Smooth muscle cell (in vitro differentiated cells): ENCODE results near the gene TEAD1. TPM values are rescaled to one million over a fixed set of nuclear protein-coding genes. Genes with fewer than 3 reads are reported as not detected.

Experiments used
- DNase-seq: peaks from one replicate; lab custom pipeline; 2025; ENCODE audit not compliant: unreplicated experiment; lab: John Stamatoyannopoulos, UW
- H2AFZ ChIP-seq: fragments of 200-600 bp; sonication (generic); 2 replicates; pipeline ENCODE4 v1.6.0; 2016; ENCODE audit warnings: antibody characterized with exemption, low read depth, mild to moderate bottlenecking
- H3F3A ChIP-seq: fragments of 200-600 bp; sonication (generic); 2 replicates; pipeline ENCODE4 v1.6.0; 2017; ENCODE audit warnings: antibody characterized with exemption, low read depth
- H3K27ac ChIP-seq: fragments of 200-600 bp; sonication (generic); 2 replicates; pipeline ENCODE4 v1.5.1; 2016; ENCODE audit warnings: low read depth, mild to moderate bottlenecking
- H3K27me3 ChIP-seq: fragments of 200-600 bp; sonication (generic); 2 replicates; pipeline ENCODE4 v1.6.1; 2016; ENCODE audit warnings: low read depth, mild to moderate bottlenecking
- H3K36me3 ChIP-seq: fragments of 200-600 bp; sonication (generic); 2 replicates; pipeline ENCODE4 v1.5.1; 2016; ENCODE audit warnings: low read depth
- H3K4me1 ChIP-seq: fragments of 200-600 bp; sonication (generic); 2 replicates; pipeline ENCODE4 v1.5.1; 2016; ENCODE audit warnings: low read depth
- H3K4me2 ChIP-seq: fragments of 200-600 bp; sonication (generic); 2 replicates; pipeline ENCODE4 v1.6.0; 2016; ENCODE audit warnings: mild to moderate bottlenecking
- H3K4me3 ChIP-seq: fragments of 200-600 bp; sonication (generic); 2 replicates; pipeline ENCODE4 v1.5.1; 2016; ENCODE audit warnings: mild to moderate bottlenecking
- H3K79me2 ChIP-seq: fragments of 200-600 bp; sonication (generic); 2 replicates; pipeline ENCODE4 v1.6.0; 2016; ENCODE audit warnings: low read depth, mild to moderate bottlenecking
- H3K9ac ChIP-seq: fragments of 200-600 bp; sonication (generic); 2 replicates; pipeline ENCODE4 v1.6.0; 2016; ENCODE audit warnings: low read depth
- H3K9me3 ChIP-seq: fragments of 200-600 bp; sonication (generic); replicated peaks from 2 replicates; pipeline ENCODE4 v1.5.1; 2016; ENCODE audit warnings: low read depth
- H4K20me1 ChIP-seq: fragments of 200-600 bp; sonication (generic); 2 replicates; pipeline ENCODE4 v1.6.0; 2016; ENCODE audit warnings: low read depth
- CTCF ChIP-seq: fragments of 200-600 bp; sonication (generic); IDR thresholded peaks from 2 replicates; pipeline ENCODE4 v1.5.1; 2017; ENCODE audit warnings: borderline replicate concordance, mild to moderate bottlenecking, antibody characterized with exemption; ENCODE audit not compliant: insufficient read depth, poor library complexity, severe bottlenecking
- WGBS: methylation state at CpG from one replicate; pipeline ENCODE4 v1.1.7; 2016; ENCODE audit warnings: low lambda C conversion rate; 5-methylcytosine and 5-hydroxymethylcytosine counted together
- polyA plus RNA-seq: library from polyadenylated mRNA; unstranded; fragments of >200 nt; fragmentation: Nextera tagmentation; extraction: Ambion mirVana; gene quantifications from 2 replicates; pipeline ENCODE4 v1.2.1, GENCODE V29; 2016
- total RNA-seq: library from RNA; depleted of rRNA; stranded (reverse); fragments of >200 nt; gene quantifications from 2 replicates; pipeline ENCODE4 v1.2.3, GENCODE V29; 2014

TEAD1 gene
- total and polyA plus RNA-seq, 2 experiments from 2014 or later: 63.0 to 181 TPM

- H3K79me2 ChIP-seq: peaks cover 100% of the 10 kb centered on the region
- H3K27me3 ChIP-seq: no peaks in the 10 kb centered on the region
- peak overlapping the region; percentile 12 for H3K27ac ChIP-seq
- no peaks in the 10 kb centered on the region for H3K9me3 ChIP-seq
- no peak for TF ChIP-seq CTCF
- no peak overlapping the region for H3K4me2 ChIP-seq
- 88% methylated on average over 3 of the region's 3 CpGs for WGBS
- peaks cover 3% of the 10 kb centered on the region for H3F3A ChIP-seq
- H3K4me1 ChIP-seq: peaks cover 44% of the 10 kb centered on the region
- no peak overlapping the region for H2AFZ ChIP-seq
- no peak for DNase-seq
- no peak overlapping the region for H3K4me3 ChIP-seq
- H3K9ac ChIP-seq: no peak overlapping the region
- no peaks in the 10 kb centered on the region for H3K36me3 ChIP-seq
- H4K20me1 ChIP-seq: peaks cover 98% of the 10 kb centered on the region
Observed at GRCh38 chr11:12705874-12706273, 31.7 kb downstream of the TEAD1 start.

DNA sequence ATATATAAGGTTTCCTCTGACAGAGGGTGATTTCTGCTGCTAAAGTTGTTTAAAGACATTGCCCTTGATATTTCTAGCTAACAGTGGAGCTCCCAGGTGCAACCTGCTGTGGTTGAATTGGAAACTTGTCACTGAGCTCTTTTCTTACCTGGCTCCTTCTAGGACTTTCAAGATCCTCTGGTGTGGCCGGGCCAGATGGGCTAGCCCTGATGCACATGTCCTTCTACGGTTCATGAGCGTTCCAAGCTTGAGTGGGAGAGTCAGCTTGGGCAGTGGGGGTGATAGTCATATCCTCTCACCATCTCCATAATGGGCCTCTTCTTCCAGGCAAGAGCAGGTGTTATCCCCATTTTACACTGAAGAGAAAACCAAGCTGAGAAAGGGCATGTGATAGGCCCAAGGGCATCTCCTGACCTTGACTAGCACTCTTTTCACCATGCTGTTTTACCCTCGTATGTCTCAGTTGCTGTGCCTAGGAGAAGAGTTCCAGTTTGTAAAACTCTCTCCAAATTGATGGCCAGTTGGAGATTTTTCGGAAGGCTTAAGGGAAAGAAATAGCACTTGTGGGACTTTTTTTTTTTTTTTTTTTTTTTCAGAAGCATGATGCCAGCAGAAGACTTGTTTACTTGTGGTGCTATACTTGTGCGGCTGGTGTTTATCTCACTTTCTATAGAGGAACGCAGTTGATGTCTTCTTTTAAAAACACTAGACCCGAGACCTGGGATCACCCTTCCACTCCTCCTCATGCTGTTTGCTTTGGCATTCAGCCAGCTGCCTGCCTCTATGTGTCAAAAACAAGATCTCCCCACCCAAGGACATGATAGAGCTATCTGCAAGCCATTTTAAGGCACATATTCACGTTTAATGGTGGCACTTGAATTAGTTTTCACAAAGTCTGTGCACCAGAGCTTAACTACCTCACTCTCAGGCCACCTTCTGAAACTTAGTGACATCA lies 32.6 kb downstream of the TEAD1 start:
- Histone ChIP-seq H3K9me3 (no peaks in the 10 kb centered on the region), H4K20me1 (peaks cover 99% of the 10 kb centered on the region)
- DNase-seq: no peak

GRCh38 chr11:12707500-12707880 lies 33.3 kb downstream of the TEAD1 start:
- Histone ChIP-seq H3K79me2 (peaks cover 100% of the 10 kb centered on the region), H2AFZ (no peak overlapping the region), H3K4me1 (peaks cover 30% of the 10 kb centered on the region), H3K4me3 (no peak overlapping the region), H3K27me3 (no peaks in the 10 kb centered on the region), H3K4me2 (no peak overlapping the region), H3K27ac (no peak overlapping the region), H3K9ac (no peak overlapping the region), H3F3A (peaks cover under 1% of the 10 kb centered on the region), H3K9me3 (no peaks in the 10 kb centered on the region), H3K36me3 (no peaks in the 10 kb centered on the region), H4K20me1 (peaks cover 99% of the 10 kb centered on the region)
- no peak for DNase-seq
- TF ChIP-seq CTCF: no peak

More for the DNA sequence above, 32.6 kb downstream of the TEAD1 start:
- no peak overlapping the region for H2AFZ ChIP-seq
- H3K36me3 ChIP-seq: no peaks in the 10 kb centered on the region
- peaks cover 34% of the 10 kb centered on the region for H3K4me1 ChIP-seq
- H3K4me2 ChIP-seq: no peak overlapping the region
- WGBS: 70% methylated on average over 8 of the region's 9 CpGs
- H3K27me3 ChIP-seq: no peaks in the 10 kb centered on the region
- H3K27ac ChIP-seq: peak overlapping the region; percentile 12
- peaks cover 100% of the 10 kb centered on the region for H3K79me2 ChIP-seq
- H3K4me3 ChIP-seq: no peak overlapping the region
- no peak for TF ChIP-seq CTCF
- no peaks in the 10 kb centered on the region for H3F3A ChIP-seq
- H3K9ac ChIP-seq: no peak overlapping the region

GRCh38 chr11:12711496-12711895 lies 37.3 kb downstream of the TEAD1 start:
- Histone ChIP-seq H3K27ac (no peak overlapping the region), H3K36me3 (no peaks in the 10 kb centered on the region), H3K4me3 (no peak overlapping the region), H3K9me3 (no peaks in the 10 kb centered on the region), H2AFZ (no peak overlapping the region), H3K79me2 (peaks cover 100% of the 10 kb centered on the region), H3F3A (peaks cover 8% of the 10 kb centered on the region), H4K20me1 (peaks cover 98% of the 10 kb centered on the region), H3K4me1 (peaks cover 22% of the 10 kb centered on the region), H3K4me2 (no peak overlapping the region), H3K9ac (no peak overlapping the region), H3K27me3 (no peaks in the 10 kb centered on the region)
- 97% methylated on average over 1 of the region's 1 CpG for WGBS
- DNase-seq: no peak
- TF ChIP-seq CTCF: no peak
